H1 (cell line): Measurements from ENCODE around the gene C5AR2. TPM values are rescaled to one million over a fixed set of nuclear protein-coding genes. Genes with fewer than 3 reads are reported as not detected.

Source experiments
- CTCF ChIA-PET: fragments of 300-600 bp; sonication (Branson Sonifier 250); formaldehyde crosslinking; loops from one replicate; lab custom pipeline; 2021; ENCODE audit not compliant: partially characterized antibody; lab: Charles Lee
- POLR2A ChIA-PET: fragments of 300-600 bp; sonication (Branson Sonifier 250); formaldehyde crosslinking; loops from one replicate; lab custom pipeline; 2021; ENCODE audit warnings: inconsistent platforms; ENCODE audit not compliant: partially characterized antibody; lab: Charles Lee
- DNase-seq, 2 experiments: peaks; one replicate each; pipeline versions ENCODE4 v3.0.0 to v3.0.0-alpha.2; 2010 to 2022; ENCODE audit warnings: low spot score in 2 of 2, low read depth in 1 of 2, mixed read lengths in 1 of 2
- FAIRE-seq: peaks from 2 replicates; lab custom pipeline; 2011; peaks lifted over from hg19 to GRCh38; lab: Jason Lieb, UNC
- H2AFZ ChIP-seq: 2 replicates; pipeline ENCODE4 v1.8.1; 2012; ENCODE audit warnings: low read length, inconsistent platforms
- H2AK5ac ChIP-seq: 2 replicates; pipeline ENCODE4 v1.6.1; 2013; ENCODE audit warnings: low read depth, low read length
- H2BK120ac ChIP-seq: replicated peaks from 2 replicates; pipeline ENCODE3; 2013; ENCODE audit warnings: low read depth, low read length, inconsistent platforms
- H2BK12ac ChIP-seq: 2 replicates; pipeline ENCODE4 v1.6.1; 2013; ENCODE audit warnings: low read depth, low read length
- H2BK15ac ChIP-seq: 2 replicates; pipeline ENCODE4 v1.6.1; 2013; ENCODE audit warnings: low read length
- H2BK20ac ChIP-seq: 2 replicates; pipeline ENCODE4 v1.6.1; 2013; ENCODE audit warnings: low read length
- H2BK5ac ChIP-seq: 2 replicates; pipeline ENCODE4 v1.6.1; 2013; ENCODE audit warnings: low read depth, low read length
- H3K14ac ChIP-seq: 2 replicates; pipeline ENCODE4 v1.6.1; 2013; ENCODE audit warnings: inconsistent platforms; ENCODE audit not compliant: insufficient read length
- H3K18ac ChIP-seq: 2 replicates; pipeline ENCODE4 v1.6.1; 2013; ENCODE audit warnings: low read length; ENCODE audit errors: extremely low read depth
- H3K23ac ChIP-seq: 2 replicates; pipeline ENCODE4 v1.6.1; 2013; ENCODE audit warnings: inconsistent platforms; ENCODE audit not compliant: insufficient read length
- H3K23me2 ChIP-seq: 2 replicates; pipeline ENCODE4 v1.6.1; 2013; ENCODE audit warnings: low read depth, low read length
- H3K27ac ChIP-seq: 2 replicates; pipeline ENCODE4 v1.6.1; 2011; ENCODE audit warnings: low read depth, low read length, inconsistent platforms
- H3K27me3 ChIP-seq, 4 experiments: replicated peaks in 1 of 4; 1 replicate in 1 of 4; 2 replicates in 3 of 4; pipeline versions ENCODE4 v1.6.1 to v1.8.1; 2011 to 2013; ENCODE audit warnings: low read length in 3 of 4, mild to moderate bottlenecking in 3 of 4, inconsistent platforms in 2 of 4, mixed read lengths in 2 of 4, moderate library complexity in 1 of 4; ENCODE audit not compliant: control insufficient read depth in 3 of 4, insufficient read depth in 3 of 4; ENCODE audit errors: extremely low read depth in 1 of 4
- H3K36me3 ChIP-seq, 4 experiments: 2 replicates each; pipeline versions ENCODE4 v1.6.1 to v1.8.1; 2011 to 2013; ENCODE audit warnings: mild to moderate bottlenecking in 4 of 4, low read length in 3 of 4, moderate library complexity in 2 of 4, control low read depth in 1 of 4, inconsistent platforms in 1 of 4; ENCODE audit not compliant: insufficient read depth in 4 of 4, control insufficient read depth in 2 of 4
- H3K4ac ChIP-seq: replicated peaks from 2 replicates; pipeline ENCODE3; 2013; ENCODE audit warnings: low read length, low read depth, mixed read lengths, inconsistent platforms; ENCODE audit not compliant: insufficient read length
- H3K4me1 ChIP-seq, 4 experiments: replicated peaks in 1 of 4; 1 replicate in 1 of 4; 2 replicates in 3 of 4; pipeline versions ENCODE4 v1.6.1 to v1.8.1; 2011 to 2013; ENCODE audit warnings: low read length in 3 of 4, inconsistent platforms in 2 of 4, mixed read lengths in 1 of 4; ENCODE audit not compliant: insufficient read depth in 4 of 4, control insufficient read depth in 3 of 4
- H3K4me2 ChIP-seq, 2 experiments: 2 replicates each; pipeline versions ENCODE4 v1.6.1 to v1.8.1; 2011 to 2013; ENCODE audit warnings: low read depth in 2 of 2, low read length in 2 of 2, control low read depth in 1 of 2, inconsistent platforms in 1 of 2, mild to moderate bottlenecking in 1 of 2; ENCODE audit not compliant: insufficient read depth in 1 of 2
- H3K4me3 ChIP-seq, 4 experiments: fragments of 200-600, 300-600 bp in 1 of 4; sonication (generic), shearing (Covaris generic), sonication (Bioruptor Twin) in 1 of 4; 2 replicates each; pipeline versions ENCODE4 v1.5.1 to v1.8.1; 2011 to 2016; ENCODE audit warnings: low read length in 4 of 4, low read depth in 3 of 4, control low read depth in 2 of 4, inconsistent platforms in 2 of 4, mild to moderate bottlenecking in 2 of 4, mixed read lengths in 1 of 4, moderate library complexity in 1 of 4; ENCODE audit not compliant: insufficient read depth in 2 of 4; ENCODE audit errors: extremely low read depth in 1 of 4
- H3K56ac ChIP-seq: replicated peaks from 2 replicates; pipeline ENCODE3; 2013; ENCODE audit warnings: low read depth, mild to moderate bottlenecking, mixed read lengths, low read length, inconsistent platforms; ENCODE audit not compliant: insufficient read length
- H3K79me1 ChIP-seq: 2 replicates; pipeline ENCODE4 v1.6.1; 2013; ENCODE audit warnings: low read depth, low read length, control low read depth
- H3K79me2 ChIP-seq, 2 experiments: 2 replicates each; pipeline versions ENCODE4 v1.6.1 to v1.8.1; 2012 to 2013; ENCODE audit warnings: low read length in 2 of 2, mild to moderate bottlenecking in 2 of 2, inconsistent platforms in 1 of 2; ENCODE audit not compliant: insufficient read depth in 2 of 2, control insufficient read depth in 1 of 2
- H3K9ac ChIP-seq, 4 experiments: replicated peaks in 1 of 4; 1 replicate in 1 of 4; 2 replicates in 3 of 4; pipeline versions ENCODE4 v1.6.1 to v1.8.1; 2011 to 2013; ENCODE audit warnings: low read depth in 3 of 4, low read length in 3 of 4, control low read depth in 2 of 4, mild to moderate bottlenecking in 2 of 4, moderate library complexity in 2 of 4, inconsistent platforms in 1 of 4; ENCODE audit errors: extremely low read depth in 1 of 4
- H3K9me3 ChIP-seq, 2 experiments: 2 replicates each; pipeline versions ENCODE4 v1.6.1 to v1.8.1; 2012 to 2013; ENCODE audit warnings: mild to moderate bottlenecking in 2 of 2, moderate library complexity in 2 of 2, control low read depth in 1 of 2, inconsistent platforms in 1 of 2, low read depth in 1 of 2, low read length in 1 of 2, mixed read lengths in 1 of 2; ENCODE audit not compliant: insufficient read depth in 2 of 2
- H4K20me1 ChIP-seq, 2 experiments: replicated peaks in 1 of 2; 2 replicates each; pipeline versions ENCODE3 to v1.8.1; 2011 to 2013; ENCODE audit warnings: inconsistent platforms in 2 of 2, low read length in 2 of 2, mild to moderate bottlenecking in 1 of 2; ENCODE audit not compliant: insufficient read depth in 2 of 2, control insufficient read depth in 1 of 2
- H4K5ac ChIP-seq: 2 replicates; pipeline ENCODE4 v1.6.1; 2013; ENCODE audit warnings: low read length, low read depth, mixed read lengths, inconsistent platforms; ENCODE audit not compliant: insufficient read length
- H4K8ac ChIP-seq: 2 replicates; pipeline ENCODE4 v1.8.0; 2013; ENCODE audit warnings: mild to moderate bottlenecking, moderate library complexity, low read length, inconsistent platforms; ENCODE audit not compliant: insufficient read depth; ENCODE audit errors: extremely low read depth
- H4K91ac ChIP-seq: replicated peaks from 2 replicates; pipeline ENCODE3; 2013; ENCODE audit warnings: low read length, mixed read lengths, inconsistent platforms; ENCODE audit not compliant: insufficient read length
- CREB1 ChIP-seq: IDR thresholded peaks from 2 replicates; pipeline ENCODE4 v1.6.1; 2012; ENCODE audit warnings: inconsistent platforms
- EGR1 ChIP-seq: IDR thresholded peaks from 2 replicates; pipeline ENCODE4 v1.6.1; 2011; ENCODE audit warnings: low read depth, low read length, borderline replicate concordance
- EP300 ChIP-seq, 2 experiments: IDR thresholded peaks; 1 replicate in 1 of 2; 2 replicates in 1 of 2; pipeline ENCODE4 v1.6.1; 2011 to 2012; ENCODE audit warnings: low read depth in 2 of 2, low read length in 2 of 2, mild to moderate bottlenecking in 2 of 2, borderline replicate concordance in 1 of 2, inconsistent platforms in 1 of 2, moderate library complexity in 1 of 2
- JUN ChIP-seq: IDR thresholded peaks from 2 replicates; pipeline ENCODE4 v1.6.1; 2011; ENCODE audit warnings: low read depth, mild to moderate bottlenecking, improper control_type of control experiment, low read length
- KDM4A ChIP-seq: IDR thresholded peaks from one replicate; pipeline ENCODE4 v1.7.1; 2012; ENCODE audit warnings: low read depth, mild to moderate bottlenecking, moderate library complexity, low read length, inconsistent platforms; ENCODE audit not compliant: severe bottlenecking
- MAFK ChIP-seq: IDR thresholded peaks from 2 replicates; pipeline ENCODE4 v1.6.1; 2012; ENCODE audit warnings: low read depth, mild to moderate bottlenecking, improper control_type of control experiment, low read length
- POU5F1 ChIP-seq: IDR thresholded peaks from 2 replicates; pipeline ENCODE4 v1.6.1; 2011; ENCODE audit warnings: low read depth, mild to moderate bottlenecking, low read length, moderate library complexity
- RAD21 ChIP-seq, 2 experiments: IDR thresholded peaks in 1 of 2; conservative IDR thresholded peaks in 1 of 2; 2 replicates each; pipeline ENCODE4 v1.6.1; 2011; ENCODE audit warnings: low read depth in 2 of 2, low read length in 2 of 2, improper control_type of control experiment in 1 of 2, inconsistent platforms in 1 of 2, mild to moderate bottlenecking in 1 of 2, moderate library complexity in 1 of 2
- SIRT6 ChIP-seq: IDR thresholded peaks from one replicate; pipeline ENCODE4 v1.7.1; 2012; ENCODE audit warnings: low read length, inconsistent platforms
- SUZ12 ChIP-seq: fragments of 200-600 bp; sonication (generic); IDR thresholded peaks from 2 replicates; pipeline ENCODE4 v1.6.1; 2012; ENCODE audit warnings: mild to moderate bottlenecking, inconsistent platforms, low read length, moderate library complexity, mixed read lengths
- TBP ChIP-seq: IDR thresholded peaks from 2 replicates; pipeline ENCODE4 v1.6.1; 2011; ENCODE audit warnings: low read depth, low read length, improper control_type of control experiment
- WGBS, 2 experiments: shearing (Covaris generic) in 1 of 2; methylation state at CpG; one replicate each; pipeline versions ENCODE4 v1.1.6 to v1.1.7; 2013 to 2015; ENCODE audit warnings: low lambda C conversion rate in 2 of 2, mixed read lengths in 2 of 2, inconsistent platforms in 1 of 2, low coverage in 1 of 2, missing lambda C conversion rate in 1 of 2; ENCODE audit not compliant: insufficient replicate concordance in 2 of 2, insufficient coverage in 1 of 2, insufficient read length in 1 of 2; ENCODE audit errors: extremely low coverage in 1 of 2, missing lambda C conversion rate in 1 of 2; 5-methylcytosine and 5-hydroxymethylcytosine counted together
- polyA plus RNA-seq, 7 experiments: library from polyadenylated mRNA; depleted of rRNA in 3 of 7; stranded (reverse) in 5 of 7; unstranded in 2 of 7; fragments of >200 nt in 5 of 7; fragments of 200-250 nt in 2 of 7; gene quantifications; 1 replicate in 5 of 7; 2 replicates in 1 of 7; 4 replicates in 1 of 7; pipeline versions ENCODE4 v1.2.1 to v1.2.3, GENCODE V29; 2011 to 2013; ENCODE audit warnings: missing spikeins in 2 of 7, mixed read lengths in 2 of 7
- total RNA-seq: library from RNA; stranded (reverse); fragmentation: NEBNext Ultra II Directional; extraction: Animal tissue kit (Norgen Biotek cat#: 25700); gene quantifications from 2 replicates; pipeline ENCODE4 v1.2.1, GENCODE V29; 2021
- TF ChIP-seq, protein P1 (sequence below): IDR thresholded peaks from 2 replicates; pipeline ENCODE4 v1.6.1; 2012; ENCODE audit warnings: low read length, inconsistent platforms

The C5AR2 gene
- total and polyA plus RNA-seq, 2 of the 8 experiments (the other 6 are each of a cell fraction or from before 2014, with no cell fraction given): 0.08 to 0.15 TPM

DNA sequence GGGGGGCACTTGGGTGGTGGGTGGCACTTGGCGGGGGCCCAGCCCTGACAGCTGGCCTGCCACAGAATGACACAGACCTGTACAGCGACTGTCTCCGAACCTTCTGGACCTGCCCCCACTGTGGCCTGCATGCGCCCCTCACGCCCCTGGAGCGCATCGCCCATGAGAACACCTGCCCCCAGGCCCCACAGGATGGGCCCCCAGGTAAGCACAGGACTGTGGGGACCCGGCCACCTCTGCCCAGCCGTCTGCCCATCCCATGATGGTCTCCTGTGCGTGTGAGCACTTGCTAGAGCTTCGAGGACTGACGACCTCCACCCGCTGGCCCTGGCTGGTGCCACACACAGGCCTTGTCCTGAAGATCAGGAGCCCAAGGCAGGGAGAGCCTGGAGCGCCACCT lies 49.1 kb downstream of the C5AR2 start:
- Histone ChIP-seq H3K23me2 (no peaks in the 10 kb centered on the region), H2BK120ac (no peak overlapping the region), H4K91ac (no peak overlapping the region), H3K79me2 (no peaks in the 10 kb centered on the region), H2BK15ac (no peak overlapping the region), H3K4me1 (no peaks in the 10 kb centered on the region), H3K4me2 (no peak overlapping the region), H3K4ac (no peak overlapping the region), H4K8ac (no peak overlapping the region), H4K5ac (no peak overlapping the region), H2BK20ac (no peak overlapping the region), H3K18ac (no peak overlapping the region), H3K4me3 (no peak overlapping the region), H3K9ac (no peak overlapping the region), H3K27ac (no peak overlapping the region), H2BK5ac (no peak overlapping the region), H3K14ac (no peak overlapping the region), H2AK5ac (no peak overlapping the region), H2BK12ac (no peak overlapping the region), H3K36me3 (peaks cover 22 to 52% (median 48%) of the 10 kb centered on the region in 4 experiments; a peak in 7 of 8 replicates), H3K79me1 (no peaks in the 10 kb centered on the region), H3K56ac (no peak overlapping the region), H3K23ac (no peak overlapping the region), H3K9me3 (no peaks in the 10 kb centered on the region), H4K20me1 (peaks cover 2 to 4% of the 10 kb centered on the region in 2 experiments), H3K27me3 (no peaks in the 10 kb centered on the region; a peak in 1 of 7 replicates), H2AFZ (no peak overlapping the region)
- 92% methylated on average over 14 of the region's 14 CpGs; no CpG with 5 or more reads in 1 of the 2 experiments for WGBS, 2 experiments
- CTCF ChIA-PET: interaction anchor here (5.1 to 6.8 kb wide), 2 partner anchors 10 to 34 kb away, joined by 19 to 50 read pairs; no protein-coding TSS in a partner anchor
- FAIRE-seq (no peak), DNase-seq (no peak)
- POLR2A ChIA-PET: interaction anchor here (1.0 to 1.8 kb wide), 4 partner anchors 10 to 26 kb away, joined by 4 to 6 read pairs (median 5); no protein-coding TSS in a partner anchor
- TF ChIP-seq, protein P1, sequence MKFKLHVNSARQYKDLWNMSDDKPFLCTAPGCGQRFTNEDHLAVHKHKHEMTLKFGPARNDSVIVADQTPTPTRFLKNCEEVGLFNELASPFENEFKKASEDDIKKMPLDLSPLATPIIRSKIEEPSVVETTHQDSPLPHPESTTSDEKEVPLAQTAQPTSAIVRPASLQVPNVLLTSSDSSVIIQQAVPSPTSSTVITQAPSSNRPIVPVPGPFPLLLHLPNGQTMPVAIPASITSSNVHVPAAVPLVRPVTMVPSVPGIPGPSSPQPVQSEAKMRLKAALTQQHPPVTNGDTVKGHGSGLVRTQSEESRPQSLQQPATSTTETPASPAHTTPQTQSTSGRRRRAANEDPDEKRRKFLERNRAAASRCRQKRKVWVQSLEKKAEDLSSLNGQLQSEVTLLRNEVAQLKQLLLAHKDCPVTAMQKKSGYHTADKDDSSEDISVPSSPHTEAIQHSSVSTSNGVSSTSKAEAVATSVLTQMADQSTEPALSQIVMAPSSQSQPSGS: no peak
- TF ChIP-seq MAFK (no peak), KDM4A (no peak), POU5F1 (no peak), SIRT6 (no peak), JUN (no peak), SUZ12 (no peak), TBP (no peak), RAD21 (IDR thresholded peaks at IDR 0.05 in 1 of 2, conservative IDR thresholded peaks at IDR 0.05 in 1 of 2; ENCODE audit: low read depth in 2 of 2, low read length in 2 of 2) (no peak), CREB1 (no peak), EP300 (IDR thresholded peaks at IDR 0.05; ENCODE audit: borderline replicate concordance in 1 of 2, low read depth in 2 of 2, low read length in 2 of 2) (no peak), EGR1 (no peak)
